ENCODE results near the gene SLC16A7.

SLC16A7 gene

GRCh38 chr12:59626382-59626781 lies 30.6 kb downstream of the SLC16A7 start:
- DNase-seq, result no peak

GRCh38 chr12:59627582-59627981 lies 31.8 kb downstream of the SLC16A7 start:
- no peak for DNase-seq

- no peak for DNase-seq
Measured at GRCh38 chr12:59629890-59630289, 34.1 kb downstream of the SLC16A7 start.

GRCh38 chr12:59632408-59632807 lies 36.6 kb downstream of the SLC16A7 start:
- no peak for DNase-seq

- no peak for DNase-seq
Measured at GRCh38 chr12:59634254-59634653, 38.4 kb downstream of the SLC16A7 start.

- no peak for DNase-seq
Measured at GRCh38 chr12:59636945-59637691, 41.3 kb downstream of the SLC16A7 start.

GRCh38 chr12:59637692-59638070 lies 41.9 kb downstream of the SLC16A7 start:
- DNase-seq, result no peak

GRCh38 chr12:59643550-59643949 lies 47.7 kb downstream of the SLC16A7 start:
- no peak for DNase-seq

- no peak for DNase-seq
Measured at GRCh38 chr12:59645242-59645641, 49.4 kb downstream of the SLC16A7 start.

- no peak for DNase-seq
Measured at GRCh38 chr12:59646636-59647035, 50.8 kb downstream of the SLC16A7 start.

GRCh38 chr12:59649203-59649602 lies 53.4 kb downstream of the SLC16A7 start:
- no peak for DNase-seq

GRCh38 chr12:59650588-59651228 lies 54.9 kb downstream of the SLC16A7 start:
- DNase-seq, result no peak

- no peak for DNase-seq
Measured at GRCh38 chr12:59651229-59651920, 55.5 kb downstream of the SLC16A7 start.

- DNase-seq, result no peak
Measured at GRCh38 chr12:59652130-59652529, 56.3 kb downstream of the SLC16A7 start.

- DNase-seq, result no peak
Measured at GRCh38 chr12:59654061-59654460, 58.2 kb downstream of the SLC16A7 start.

GRCh38 chr12:59657266-59657665 lies 61.4 kb downstream of the SLC16A7 start:
- DNase-seq, result no peak

GRCh38 chr12:59657711-59658110 lies 61.9 kb downstream of the SLC16A7 start:
- DNase-seq, result no peak

- DNase-seq, result no peak
Measured at GRCh38 chr12:59660148-59660547, 64.3 kb downstream of the SLC16A7 start.

GRCh38 chr12:59660921-59661597 lies 65.2 kb downstream of the SLC16A7 start:
- DNase-seq, result no peak

- DNase-seq, result no peak
Measured at GRCh38 chr12:59664495-59664894, 68.7 kb downstream of the SLC16A7 start.

GRCh38 chr12:59665701-59666100 lies 69.9 kb downstream of the SLC16A7 start:
- no peak for DNase-seq

GRCh38 chr12:59668674-59669073 lies 72.8 kb downstream of the SLC16A7 start:
- no peak for DNase-seq

- no peak for DNase-seq
Measured at GRCh38 chr12:59672273-59672672, 76.4 kb downstream of the SLC16A7 start.

All from cortex of kidney (tissue), 1 donor.